Stimulated activated CD4-positive, alpha-beta T cell treated with anti-CD3 and anti-CD28 coated beads, Interleukin-15, amount 100 ng/mL, for 1 hour (primary cell): ENCODE data around the gene SRSF6.
"Not testable (repeated sequence)": the region's sequence is repeated elsewhere in the genome, so short reads cannot be mapped to it uniquely, and the experiment has no call there.

ENCODE experiments used
- DNase-seq, 2 donors: peaks; one replicate each; pipeline ENCODE4 v3.0.0-alpha.2; 2020; ENCODE audit warnings: low read depth in 1 of 2, low spot score in 1 of 2

SRSF6 gene

DNA sequence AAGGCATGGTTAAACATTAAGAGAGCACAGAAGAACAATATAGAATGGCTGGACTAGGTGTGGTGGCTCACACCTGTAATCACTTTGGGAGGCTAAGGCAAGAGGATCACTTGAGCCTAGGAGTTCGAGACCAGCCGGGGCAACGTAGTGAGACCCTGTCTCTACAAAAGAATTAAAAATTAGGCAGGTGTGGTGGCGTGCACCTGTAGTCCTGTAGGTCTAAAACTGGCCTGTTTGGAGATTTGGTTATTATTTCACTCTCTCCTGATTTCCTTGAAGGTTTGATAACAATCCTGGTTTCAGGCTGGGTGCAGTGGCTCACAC, 15.6 kb downstream of the SRSF6 start:
- DNase-seq, result no peak

DNA sequence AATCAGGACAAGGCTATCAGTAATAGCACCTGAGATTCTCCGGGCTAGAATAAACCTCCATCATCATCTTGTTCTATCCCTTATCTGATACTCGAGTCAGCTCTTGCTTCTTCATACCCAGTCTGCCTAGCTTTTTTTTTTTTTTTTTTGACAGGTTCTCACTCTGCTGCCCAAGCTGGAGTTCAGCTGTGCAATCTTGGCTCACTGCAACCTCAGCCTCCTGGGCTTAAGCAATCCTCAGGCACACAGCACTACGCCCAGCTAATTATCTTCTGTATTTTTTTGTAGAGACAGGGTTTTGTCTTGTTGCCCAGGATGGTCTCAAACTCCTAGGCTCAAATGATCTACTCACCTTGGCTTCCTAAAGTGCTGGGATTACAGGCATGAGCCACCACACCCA, 19.5 kb downstream of the SRSF6 start:
- DNase-seq, result no peak

DNA sequence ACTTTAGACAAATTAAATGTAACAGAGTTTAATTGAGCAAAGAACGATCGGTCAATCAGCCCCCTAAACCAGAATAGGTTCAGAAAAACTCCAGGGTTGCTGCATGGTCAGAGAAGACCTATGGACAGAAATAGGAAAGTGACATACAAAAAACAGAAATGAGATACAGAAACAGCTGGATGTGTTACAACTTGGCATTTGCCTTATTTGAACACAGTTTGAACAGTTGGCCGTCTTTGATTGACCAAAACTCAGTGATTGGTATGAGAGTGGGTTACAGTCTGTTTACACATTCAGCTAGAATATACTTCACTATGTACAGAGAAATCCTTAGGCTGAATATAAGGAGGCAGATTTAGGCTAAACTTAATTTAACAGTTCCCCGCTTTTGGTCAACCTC, 19.9 kb downstream of the SRSF6 start:
- no peak for DNase-seq

DNA sequence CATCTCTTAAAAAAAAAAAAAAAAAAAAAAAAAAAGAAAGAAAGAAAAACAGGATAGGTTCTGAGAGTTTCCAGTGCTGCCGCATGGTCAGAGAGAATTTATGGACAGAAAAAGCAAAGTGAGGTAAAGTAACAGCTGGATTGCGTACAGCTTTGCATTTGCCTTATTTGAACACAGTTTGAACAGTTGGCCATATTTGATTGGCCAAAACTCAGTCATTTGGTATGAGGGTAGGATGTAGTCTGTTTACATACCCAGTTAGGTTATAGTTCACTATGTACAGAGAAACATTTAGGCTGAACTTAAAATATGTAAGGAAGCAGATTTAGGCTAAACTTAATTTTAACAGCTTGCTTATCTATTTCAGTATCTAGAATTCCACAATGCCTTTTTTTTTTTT, 32.3 kb downstream of the SRSF6 start:
- no peak for DNase-seq

DNA sequence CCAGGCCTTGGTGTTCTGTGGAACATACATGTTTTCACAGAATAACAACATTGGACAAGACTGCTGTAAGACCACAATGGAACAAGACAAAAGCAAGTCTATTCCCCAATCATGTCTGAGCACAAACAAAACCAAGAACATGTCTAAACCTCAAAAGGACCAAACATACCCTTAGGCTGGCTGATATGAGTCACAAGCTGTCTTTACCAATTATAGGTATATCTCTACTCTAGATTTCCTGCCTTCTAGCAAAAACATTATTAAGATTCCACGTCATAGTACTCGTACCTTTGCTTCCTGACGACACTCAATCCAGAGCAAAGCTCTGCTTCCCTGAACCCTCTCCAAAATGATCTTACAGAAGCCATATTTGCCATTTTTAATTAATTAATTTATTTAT, 34.4 kb downstream of the SRSF6 start:
- DNase-seq, result no peak

DNA sequence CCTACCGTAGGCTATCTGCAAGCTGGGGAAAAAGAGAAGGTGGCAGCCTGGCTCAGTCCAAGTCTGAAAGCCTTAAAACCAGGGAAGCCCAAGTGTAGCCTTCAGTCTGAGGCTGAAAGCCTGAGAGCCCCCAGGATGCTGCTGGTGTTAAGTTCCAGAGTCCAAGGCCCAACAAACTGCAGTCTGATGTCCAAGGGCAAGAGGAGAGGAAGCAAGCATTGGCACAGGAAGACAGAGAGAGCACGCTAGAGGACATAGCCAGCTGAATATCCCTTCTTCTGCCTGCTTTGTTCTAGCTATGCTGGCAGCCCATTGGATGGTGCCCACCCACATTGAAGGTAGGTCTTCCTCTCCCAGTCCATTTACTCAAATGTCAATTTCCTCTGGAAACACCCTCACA, 37.7 kb downstream of the SRSF6 start:
- DNase-seq, result no peak

DNA sequence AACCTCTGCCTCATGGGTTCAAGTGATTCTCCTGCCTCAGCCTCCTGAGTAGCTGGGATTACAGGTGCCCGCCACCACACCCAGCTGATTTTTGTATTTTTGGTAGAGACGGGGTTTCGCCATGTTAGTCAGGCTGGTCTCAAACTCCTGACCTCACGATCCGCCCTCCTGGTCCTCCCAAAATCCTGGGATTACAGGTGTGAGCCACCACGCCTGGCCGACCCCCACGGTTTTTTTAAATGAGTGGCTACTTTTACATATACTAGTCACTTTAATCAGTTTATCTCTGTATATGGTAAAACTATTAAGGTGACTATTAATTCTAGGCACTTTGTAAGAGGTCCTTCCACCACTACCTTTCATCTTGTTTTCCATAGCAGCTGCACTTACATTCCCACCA, 44.3 kb downstream of the SRSF6 start:
- not testable (repeated sequence) for DNase-seq

DNA sequence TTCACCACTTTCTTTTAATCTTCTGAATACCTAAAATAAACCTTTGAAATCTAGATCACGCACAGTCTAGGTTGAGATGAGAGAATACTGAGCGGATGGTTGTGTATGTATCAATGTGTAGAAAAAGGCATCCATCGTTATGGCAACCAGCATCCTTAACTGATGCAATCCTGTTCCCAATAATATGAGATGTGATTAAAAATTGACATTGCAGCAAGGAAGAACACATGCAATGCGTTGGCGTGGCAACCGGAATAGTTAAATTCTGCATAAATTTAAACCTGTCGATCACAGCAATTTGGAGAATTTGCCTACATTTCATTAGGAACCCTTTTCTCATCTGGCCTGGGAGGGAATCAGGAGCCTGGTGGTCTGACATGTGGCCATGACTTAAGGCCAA, 48.5 kb downstream of the SRSF6 start:
- no peak for DNase-seq

DNA sequence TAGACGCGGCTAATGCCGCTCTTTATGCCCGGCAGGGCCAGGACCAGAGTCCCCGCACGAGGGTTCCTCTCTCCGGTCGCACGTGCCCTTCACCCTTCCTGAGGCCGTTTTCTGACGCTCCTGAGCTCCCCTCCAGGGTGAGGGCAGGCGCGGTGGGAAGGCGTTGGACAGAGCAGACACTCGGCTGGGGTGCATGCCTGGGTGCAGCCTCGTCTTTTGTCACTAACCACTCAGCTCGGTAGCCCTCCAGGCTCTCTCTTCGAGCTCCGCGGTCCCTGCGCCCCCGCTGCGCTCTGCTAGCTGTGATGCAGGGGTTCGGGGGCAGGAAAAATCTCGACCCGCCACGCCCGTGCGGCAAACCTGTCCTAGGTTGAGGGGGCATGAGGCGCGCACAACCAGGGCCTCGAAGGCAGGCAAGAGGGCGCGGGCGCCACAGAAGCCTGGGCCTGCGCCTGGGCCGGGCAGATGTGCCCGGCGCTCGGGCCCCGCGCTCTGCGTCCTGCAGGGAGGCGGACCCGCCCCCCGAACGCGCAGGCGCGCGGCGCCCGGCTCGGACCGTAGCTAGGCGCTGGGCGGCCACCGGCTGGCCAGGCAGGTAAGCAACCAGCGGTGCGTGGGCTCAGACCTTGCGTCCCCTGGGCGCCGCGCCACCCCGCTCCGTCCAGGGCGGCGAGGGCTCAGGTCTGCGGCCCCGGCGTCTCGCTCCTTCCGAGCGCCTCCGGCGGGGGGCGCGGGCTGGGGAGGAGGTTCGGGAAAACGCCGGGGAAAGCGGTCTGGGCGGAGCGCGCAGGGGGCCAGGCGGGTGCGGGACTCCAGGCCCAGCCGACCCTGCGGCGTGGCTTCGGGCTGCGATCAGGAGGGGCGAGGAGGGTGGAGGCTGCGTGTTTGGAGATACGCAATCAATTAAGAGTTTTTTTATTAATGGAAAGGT, 49.7 kb downstream of the SRSF6 start, which contains the start of gene L3MBTL1:
L3MBTL1 (plus strand) TSS at position 548 of the 931 bp plus-strand sequence. CDS start 5,807 bp downstream, outside the sequence.
- DNase-seq, result no peak

DNA sequence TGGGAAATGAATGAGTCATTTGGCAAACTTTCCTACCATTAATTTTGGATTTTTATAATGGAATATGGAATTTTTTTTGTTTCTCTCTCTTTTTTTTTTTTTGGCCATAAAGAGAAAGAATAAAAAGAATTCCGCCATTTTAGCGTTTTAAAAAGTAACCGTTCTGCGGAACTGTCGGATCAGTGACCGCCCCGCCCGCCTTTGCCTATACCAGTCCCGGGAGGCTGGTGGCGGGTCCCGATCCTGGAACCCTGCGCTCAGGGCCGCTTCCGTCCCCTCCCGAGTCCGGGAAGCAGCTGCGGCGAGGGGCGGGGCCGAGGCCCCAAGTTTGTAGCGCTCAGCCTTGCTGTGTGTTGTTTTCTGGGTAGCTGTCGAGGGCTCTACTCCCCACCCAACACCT, 50.4 kb downstream of the SRSF6 start:
- DNase-seq, result no peak

DNA sequence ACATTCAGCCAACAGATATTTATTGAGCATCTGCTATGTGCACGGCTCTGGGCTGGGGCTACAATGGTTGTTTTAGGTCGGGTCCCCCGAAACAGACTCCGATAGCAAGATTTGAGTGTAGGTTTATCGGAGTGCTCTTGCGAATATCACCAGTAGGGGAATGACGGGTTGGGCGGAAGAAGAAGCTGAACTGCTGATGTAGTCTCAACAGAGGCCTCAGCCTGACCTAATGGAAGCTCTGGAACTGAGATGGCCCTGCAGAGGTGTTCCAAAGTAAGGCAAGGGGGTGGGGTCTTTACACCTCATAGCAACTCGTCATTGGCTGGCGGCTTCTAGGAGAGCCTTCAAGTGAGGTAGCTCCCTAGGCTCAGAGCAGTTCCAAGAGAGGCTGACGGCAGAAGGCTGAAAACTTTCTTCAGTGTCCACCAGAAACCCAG, 50.9 kb downstream of the SRSF6 start:
- no peak for DNase-seq

DNA sequence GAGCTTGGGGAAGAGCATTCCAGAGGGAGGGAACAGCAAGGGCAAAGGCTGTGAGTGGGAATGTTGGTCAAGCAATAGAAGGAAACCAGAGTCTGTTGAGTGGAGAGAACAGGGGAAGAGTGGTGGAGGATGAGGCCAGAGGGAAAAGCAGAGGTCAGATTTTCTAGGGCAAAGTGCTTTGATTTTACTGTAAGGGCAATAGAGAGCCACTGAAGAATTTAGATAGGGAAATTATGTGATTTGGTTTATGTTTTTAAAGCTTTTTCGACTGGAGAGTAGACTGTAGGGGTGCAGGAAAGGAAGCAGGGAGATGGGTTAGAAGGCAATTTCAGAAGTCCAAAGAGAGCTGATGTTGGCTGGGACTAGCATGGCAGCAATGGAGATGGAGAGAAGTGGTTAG, 54.2 kb downstream of the SRSF6 start:
- no peak for DNase-seq

DNA sequence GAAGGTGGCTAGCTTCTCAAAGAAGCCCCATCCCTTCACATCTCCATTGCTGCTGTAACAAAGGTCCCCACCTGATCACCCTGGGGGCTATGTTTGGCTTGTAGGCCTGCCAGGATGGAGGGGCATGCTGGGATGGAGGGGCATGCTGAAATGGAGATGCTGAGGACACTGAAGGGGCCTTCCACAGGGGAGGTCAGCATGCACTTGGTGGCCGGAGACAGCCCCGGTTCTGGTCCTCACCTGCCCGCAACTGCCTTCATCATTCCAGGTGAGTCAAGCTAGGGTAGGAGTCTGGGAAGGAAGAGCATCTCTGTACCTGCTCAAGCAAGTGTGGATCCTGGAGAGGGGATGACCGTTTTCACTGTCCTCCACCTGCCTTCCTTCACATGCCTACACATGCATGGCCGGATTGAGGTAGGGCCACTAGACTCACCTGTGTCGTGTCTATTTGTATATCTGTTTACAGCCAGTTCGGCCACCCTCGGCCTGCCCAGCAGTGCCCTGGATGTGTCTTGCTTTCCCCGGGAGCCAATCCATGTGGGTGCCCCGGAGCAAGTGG, 55.8 kb downstream of the SRSF6 start:
- DNase-seq, result no peak
